Stimulated activated CD8-positive, alpha-beta memory T cell treated with anti-CD3 and anti-CD28 coated beads, Interleukin-12 subunit alpha, Interleukin-12 subunit beta, amount 100 ng/mL, for 24 hours (primary cell): ENCODE measurements around the gene KIF6.

Experiments
- DNase-seq: peaks from one replicate; pipeline ENCODE4 v3.0.0-alpha.2; 2020; ENCODE audit errors: extremely low read depth

KIF6 gene

GRCh38 chr6:39347906-39348585 is 377.2 kb downstream of the KIF6 start:
- no peak for DNase-seq

GRCh38 chr6:39347206-39347605 is 378.0 kb downstream of the KIF6 start:
- no peak for DNase-seq

- DNase-seq: no peak
Measured at GRCh38 chr6:39344821-39345280, 380.4 kb downstream of the KIF6 start.

- DNase-seq: no peak
Measured at GRCh38 chr6:39343396-39343870, 381.8 kb downstream of the KIF6 start.

DNA sequence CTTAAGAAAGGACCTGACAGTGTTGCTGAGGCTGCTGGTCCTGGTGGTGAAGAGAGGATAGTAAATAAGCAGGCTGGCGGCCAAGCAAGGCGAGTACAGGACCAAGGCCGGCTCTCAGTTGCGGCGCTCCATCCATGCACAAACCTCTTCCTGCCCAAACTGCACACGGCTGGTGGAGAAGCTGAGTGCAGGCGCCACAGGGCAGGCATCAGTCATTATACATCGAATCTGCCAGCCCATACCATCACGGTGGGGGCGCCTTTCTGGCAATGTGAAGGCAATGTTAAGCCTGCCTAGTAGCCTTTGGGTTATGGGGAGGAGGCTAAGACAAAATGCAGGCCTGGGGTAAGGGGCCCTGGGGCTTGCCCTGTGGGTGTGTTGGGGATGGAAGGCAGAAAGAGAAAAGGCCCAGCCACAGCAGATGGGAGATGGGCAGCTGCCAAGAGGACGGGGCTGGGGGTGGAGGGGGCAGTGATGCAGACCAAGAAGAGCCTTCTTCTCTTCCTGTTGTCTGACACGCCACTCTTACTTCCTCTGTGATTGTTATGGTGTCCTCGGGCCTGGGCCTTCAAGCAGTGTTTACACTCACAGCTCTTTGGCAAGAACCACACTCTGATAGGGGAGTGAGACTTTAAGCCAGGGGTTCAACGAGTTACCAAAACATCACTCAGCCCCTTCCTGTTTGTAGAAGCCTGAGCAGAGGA is 382.4 kb downstream of the KIF6 start:
- DNase-seq: no peak

DNA sequence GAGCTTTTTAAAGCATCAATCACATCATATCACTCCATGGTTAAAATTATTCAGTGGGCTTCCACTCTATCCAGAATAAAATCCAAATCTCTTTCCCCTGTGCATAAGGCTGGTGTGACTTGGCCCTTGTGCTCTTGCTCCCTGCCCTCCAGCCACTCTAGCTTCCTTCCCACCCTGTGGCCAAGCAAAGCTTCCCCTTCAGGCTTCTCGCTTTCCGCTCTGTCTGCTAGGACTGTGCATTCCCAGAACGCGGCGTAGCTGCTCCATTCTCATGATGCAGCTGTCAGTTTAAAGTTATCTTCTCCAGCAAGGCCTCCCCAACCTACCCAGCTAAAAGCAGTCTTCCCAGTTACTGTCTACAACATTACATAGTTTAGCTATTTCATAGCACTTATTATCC is 383.3 kb downstream of the KIF6 start:
- DNase-seq: no peak

DNA sequence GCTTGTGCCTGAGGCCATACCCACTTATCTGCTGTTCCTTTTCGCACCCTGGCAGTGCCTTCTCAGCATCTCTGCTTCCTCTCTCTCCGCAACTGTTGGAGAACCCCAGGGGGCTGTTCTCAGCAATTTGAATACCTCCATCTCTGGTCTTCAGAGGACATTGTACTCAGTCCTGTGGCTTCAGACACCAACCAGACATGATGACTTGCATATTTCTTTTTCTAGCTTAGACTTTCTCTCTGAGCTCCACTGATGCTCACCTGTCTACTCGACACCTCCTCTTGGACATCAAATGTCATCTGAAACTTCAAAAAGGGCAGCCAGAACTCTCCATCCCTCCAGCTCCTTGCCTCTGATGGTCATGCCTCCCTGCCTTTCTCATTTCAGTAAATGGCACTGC is 383.9 kb downstream of the KIF6 start:
- no peak for DNase-seq

DNA sequence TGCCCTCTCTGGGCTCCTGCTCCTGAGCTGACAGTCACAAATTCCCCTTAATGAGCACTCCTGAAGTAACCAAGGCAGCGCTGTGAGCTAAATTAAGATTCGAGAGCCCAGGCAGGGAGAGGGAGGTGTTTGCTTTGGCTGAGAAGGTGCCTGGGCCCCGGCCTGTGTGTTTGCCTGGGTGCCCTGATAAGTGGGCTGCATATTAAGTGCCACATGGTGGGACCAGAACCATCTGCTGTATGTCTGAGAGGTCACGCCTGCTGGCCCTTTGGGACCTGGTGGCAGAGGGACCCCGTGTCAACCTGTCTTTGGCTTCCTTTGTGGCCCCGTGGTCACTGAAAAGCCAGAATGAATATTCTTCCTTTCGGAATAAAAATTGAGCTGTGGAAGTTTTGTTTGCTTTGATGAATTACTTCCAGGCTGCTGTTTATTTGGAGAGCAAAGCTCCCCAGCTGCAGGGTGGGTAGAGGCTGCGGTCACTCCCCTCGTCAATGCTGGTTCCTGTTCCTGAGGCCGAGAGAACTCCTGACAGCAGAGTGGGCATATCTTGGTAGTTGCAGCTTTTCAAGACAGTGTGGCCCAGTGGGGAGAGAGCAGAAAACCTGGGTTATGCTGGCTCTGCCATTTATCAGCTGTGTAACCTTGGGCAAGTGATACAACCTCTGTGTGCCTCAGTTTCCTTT is 385.2 kb downstream of the KIF6 start:
- no peak for DNase-seq

- no peak for DNase-seq
Measured at GRCh38 chr6:39339096-39339867, 385.9 kb downstream of the KIF6 start.

DNA sequence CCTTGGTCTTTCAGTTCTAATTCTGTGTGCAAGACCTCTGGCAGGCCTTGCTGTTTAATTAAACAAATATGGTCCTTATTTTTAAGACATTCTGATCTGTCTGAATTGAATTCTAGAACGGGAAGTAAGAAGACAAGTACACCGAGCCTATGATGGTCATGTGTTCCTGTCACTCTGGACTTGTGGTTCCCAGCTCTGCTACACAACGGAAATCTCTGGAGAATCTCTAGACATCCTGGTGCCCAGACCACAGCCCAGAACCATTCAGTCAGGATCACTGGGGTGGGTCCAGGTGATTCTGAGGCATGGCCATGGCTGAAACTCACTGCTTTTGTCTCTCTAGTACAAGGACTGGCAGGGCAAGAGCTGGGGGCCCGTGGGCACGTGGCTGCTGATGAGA is 386.8 kb downstream of the KIF6 start:
- no peak for DNase-seq

GRCh38 chr6:39335780-39336545 is 389.2 kb downstream of the KIF6 start:
- DNase-seq: no peak

GRCh38 chr6:39333644-39334438 is 391.4 kb downstream of the KIF6 start:
- DNase-seq: no peak

DNA sequence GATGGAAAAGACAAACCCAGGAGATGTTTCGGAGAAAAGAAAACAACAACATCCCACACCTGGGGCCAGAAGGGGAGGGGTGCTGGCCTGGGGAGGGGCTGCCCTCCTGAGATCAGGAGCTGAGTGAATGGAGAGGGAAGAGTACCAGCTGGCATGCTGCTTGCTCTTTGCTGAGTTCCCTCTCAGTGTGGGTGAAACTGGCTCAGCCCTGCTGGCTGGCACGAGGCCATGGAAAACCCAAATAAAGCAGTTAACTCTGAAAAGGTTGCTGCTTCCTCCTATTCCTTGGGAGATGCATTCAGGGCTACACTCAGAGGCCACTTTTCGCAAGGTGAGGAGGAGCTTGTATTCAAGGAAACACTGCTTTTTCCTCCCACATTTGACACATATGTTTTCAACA is 394.7 kb downstream of the KIF6 start:
- DNase-seq: no peak

DNA sequence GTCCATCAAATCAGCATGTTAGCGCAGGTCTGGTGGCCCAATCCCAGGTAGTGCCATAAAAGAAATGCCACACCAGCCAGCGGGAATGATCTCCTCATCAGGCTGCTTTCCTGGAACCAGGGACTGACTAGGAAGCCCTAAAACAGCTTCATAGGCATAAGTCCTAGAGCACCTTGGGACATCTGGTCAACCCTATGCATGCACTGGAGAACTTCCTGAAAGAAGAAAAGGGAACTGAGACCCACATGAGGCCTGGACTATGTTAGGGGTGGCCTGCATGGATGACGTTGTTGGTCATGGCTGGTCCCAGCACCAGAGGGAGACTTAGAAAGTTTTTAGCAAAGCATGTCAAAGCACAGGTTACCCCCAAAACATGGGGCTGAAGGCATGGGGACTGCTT is 395.2 kb downstream of the KIF6 start:
- no peak for DNase-seq

DNA sequence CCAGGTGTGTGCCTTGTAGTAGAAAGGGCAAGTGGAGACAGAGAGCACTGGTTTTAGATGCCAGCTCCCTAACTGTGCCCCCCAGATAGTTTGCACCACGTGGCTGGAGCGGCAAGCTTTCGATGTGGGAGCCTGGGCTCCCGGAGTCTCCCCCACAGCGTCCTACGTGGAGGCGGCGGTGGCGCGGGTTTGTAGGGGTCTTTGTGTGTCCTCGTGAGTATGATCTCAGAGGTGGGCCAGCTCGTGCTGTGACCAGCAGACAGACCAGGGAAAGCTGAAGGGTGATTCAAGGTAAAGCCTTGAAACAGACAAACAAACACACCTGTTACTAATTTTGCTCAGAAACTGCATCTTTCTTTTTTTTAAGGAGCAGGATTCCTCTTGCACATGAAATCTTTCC is 397.1 kb downstream of the KIF6 start:
- DNase-seq: no peak

- DNase-seq: no peak
Measured at GRCh38 chr6:39327507-39327906, 397.7 kb downstream of the KIF6 start.

DNA sequence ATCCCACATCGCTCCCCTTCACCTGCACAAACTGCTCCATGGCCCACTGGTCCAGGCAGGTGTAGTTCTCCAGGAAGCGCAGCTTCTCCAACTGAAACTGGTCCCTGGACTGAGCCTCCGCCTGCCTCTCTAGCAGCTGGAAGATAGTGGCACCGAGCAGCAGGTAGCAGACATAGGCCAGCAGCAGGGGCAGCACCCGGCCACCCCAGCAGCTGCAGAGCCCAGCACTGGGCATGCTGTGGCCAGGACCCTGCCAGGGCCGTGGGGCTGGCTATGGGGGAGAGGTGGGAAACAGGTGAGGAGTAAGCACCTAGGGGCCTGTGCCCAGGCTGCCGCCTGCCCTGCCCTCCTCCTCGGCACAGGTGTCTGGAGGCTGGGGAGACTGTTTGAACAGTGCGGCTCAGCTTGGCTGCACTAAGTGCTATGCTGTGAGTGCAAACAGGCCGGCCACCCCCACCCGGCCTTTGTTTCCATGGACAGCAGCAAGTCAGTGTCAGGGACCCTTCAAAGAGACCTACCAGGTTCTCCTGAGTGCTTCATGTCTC is 402.8 kb downstream of the KIF6 start, which contains the start of gene KCNK16:
KCNK16 (minus strand) TSS at position 397 of the 545 bp plus-strand sequence; CDS start at position 235, 162 bp downstream.
- no peak for DNase-seq

DNA sequence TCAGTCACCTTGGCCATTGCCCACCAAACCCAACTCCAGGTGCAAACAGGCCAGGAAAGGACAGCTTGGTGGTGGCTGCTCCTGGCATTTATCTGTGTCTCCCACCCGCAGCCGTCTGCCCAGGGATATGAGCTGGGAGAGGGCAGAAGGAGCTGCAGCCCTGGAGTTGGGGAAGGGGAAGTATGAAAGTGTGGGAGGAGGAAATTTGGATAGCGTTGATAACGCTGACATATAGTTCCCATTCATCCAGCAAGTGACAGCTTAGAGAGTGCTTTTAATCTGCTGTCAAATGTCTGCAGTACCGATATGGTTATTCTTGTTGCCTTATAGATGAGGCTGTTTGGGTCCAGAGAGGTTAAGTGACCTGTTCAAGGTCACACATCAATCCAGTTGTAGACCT is 403.4 kb downstream of the KIF6 start:
- no peak for DNase-seq

DNA sequence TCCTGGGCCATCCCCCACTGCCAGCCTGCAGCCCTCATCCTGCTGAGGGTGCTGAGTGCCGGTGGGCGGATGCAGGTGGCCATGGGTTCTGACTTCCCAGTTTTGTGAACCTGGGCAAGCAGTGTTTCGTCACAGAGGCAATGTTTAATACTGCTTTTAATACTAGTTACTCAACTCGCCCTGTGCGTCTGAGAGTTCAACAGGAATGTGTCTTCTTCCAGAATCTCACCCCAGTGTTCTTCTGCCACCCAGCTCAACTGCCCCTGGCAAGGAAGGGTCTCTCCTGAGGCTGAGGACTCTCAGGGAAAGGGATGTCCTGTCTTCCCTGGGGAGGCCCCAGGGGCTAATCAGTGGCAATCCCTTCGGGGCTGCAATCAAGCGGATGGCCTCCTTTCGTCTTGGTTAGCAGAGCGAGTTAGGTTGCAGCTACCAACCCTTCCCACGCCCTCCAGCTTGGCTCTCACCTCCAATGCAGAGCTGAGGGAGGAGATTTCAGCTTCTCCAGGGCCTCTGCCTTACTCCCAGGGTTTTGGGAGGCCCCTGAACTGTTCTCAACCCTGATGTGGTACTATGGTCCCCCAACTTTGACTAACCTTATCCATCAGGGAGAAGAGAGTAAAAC is 404.7 kb downstream of the KIF6 start:
- no peak for DNase-seq
